Psoas muscle (tissue), 8 donors: ENCODE measurements around the gene DSC2. TPM values are rescaled to one million over a fixed set of nuclear protein-coding genes. Genes with fewer than 3 reads are reported as not detected.
"Not testable (repeated sequence)": the region's sequence is repeated elsewhere in the genome, so short reads cannot be mapped to it uniquely, and the experiment has no call there.

Experiments
- ATAC-seq, 4 donors: fragments of 200-7000 bp; cut with Tn5 transposase; one replicate each; pipeline ENCODE4 v1.9.1; 2020; ENCODE audit warnings: moderate library complexity in 3 of 4, mild to moderate bottlenecking in 2 of 4
- DNase-seq, 2 donors: peaks; one replicate each; pipeline ENCODE4 v3.0.0-alpha.2; 2020
- H3K27ac ChIP-seq: fragments of 200-600 bp; one replicate; pipeline ENCODE4 v1.8.0; 2022
- H3K27me3 ChIP-seq, 3 donors: fragments of 200-600 bp in 1 of 3; one replicate each; pipeline versions ENCODE4 v1.6.1 to v1.8.0; 2013 to 2022; ENCODE audit warnings: low read length in 2 of 3, mild to moderate bottlenecking in 2 of 3, moderate library complexity in 1 of 3; ENCODE audit not compliant: insufficient read depth in 3 of 3
- H3K36me3 ChIP-seq, 2 donors: fragments of 200-600 bp in 1 of 2; one replicate each; pipeline versions ENCODE4 v1.6.1 to v1.8.0; 2013 to 2022; ENCODE audit warnings: low read depth in 1 of 2, mild to moderate bottlenecking in 1 of 2, moderate library complexity in 1 of 2; ENCODE audit not compliant: insufficient read depth in 1 of 2
- H3K4me1 ChIP-seq: fragments of 200-600 bp; one replicate; pipeline ENCODE4 v1.8.0; 2022
- H3K4me3 ChIP-seq: fragments of 200-600 bp; one replicate; pipeline ENCODE4 v1.8.0; 2022; ENCODE audit warnings: mild to moderate bottlenecking
- H3K9me3 ChIP-seq: fragments of 200-600 bp; one replicate; pipeline ENCODE4 v1.8.0; 2022
- CTCF ChIP-seq: fragments of 200-600 bp; IDR thresholded peaks from one replicate; pipeline ENCODE4 v1.8.0; 2022; ENCODE audit warnings: antibody characterized with exemption
- whole genome bisulfite sequencing, 3 donors: extraction: QIAGEN DNeasy Blood & Tissue Kit; methylation state at CpG; one replicate each; pipeline versions ENCODE4 v1.1.6 to v1.1.7; 2013; 5-methylcytosine and 5-hydroxymethylcytosine counted together
- intact Hi-C, 2 donors: fragments of 100-400 bp; cut with DNase I; formaldehyde crosslinking; loops; one replicate each; pipeline versions ENCODE4 v1.11.0 to v1.14.2; 2022
- polyA plus RNA-seq, 3 donors: library from polyadenylated mRNA; stranded (reverse); fragments of 200-250 nt; gene quantifications; one replicate each; pipeline ENCODE4 v1.2.3, GENCODE V29; 2013
- total RNA-seq, 4 donors: library from RNA; stranded (reverse); fragmentation: NEBNext Ultra II Directional in 2 of 4; extraction: Animal tissue kit (Norgen Biotek cat#: 25700) in 2 of 4; gene quantifications; one replicate each; pipeline versions ENCODE4 v1.2.1 to v1.2.4, GENCODE V29; 2021 to 2023
- donor health status: healthy with polysubstance abuse.
- donor health status: DM: no; HTN: no; CAD: no; lungs with moderate emphysema.
- donor health status: Bipolar disorder and iron deficiency.
- donor health status: healthy.
- donor health status: DM: yes; HTN: yes; CAD: no.
- donor health status: DM: no; HTN: no; CAD: no.
- donor health status: DM: no; HTN: no; CAD: no.
- donor health status: DM: yes; HTN: yes; CAD: no.

The DSC2 gene
- total and polyA plus RNA-seq, 7 donors: 0.11 to 2.4 (median 0.66) TPM

GRCh38 chr18:31042084-31042405, 60.2 kb downstream of the DSC2 start:
- TF ChIP-seq CTCF: no peak
- H3K4me1 ChIP-seq: no peaks in the 10 kb centered on the region
- peak overlapping the region; percentile 35 for H3K4me3 ChIP-seq
- no peak overlapping the region for H3K27ac ChIP-seq
- WGBS, 3 donors: 0 to 5% (median 3%) methylated on average over 16 to 17 of the region's 17 CpGs
- ATAC-seq (no peak), DNase-seq (peak in 1 of 2 donors; percentile 26)
- peaks cover 0 to 51% (median 23%) of the 10 kb centered on the region in 3 donors for H3K27me3 ChIP-seq
- intact Hi-C loops: no loop called here
- H3K9me3 ChIP-seq: no peaks in the 10 kb centered on the region
- H3K36me3 ChIP-seq: no peaks in the 10 kb centered on the region

- Histone ChIP-seq H3K36me3 (no peaks in the 10 kb centered on the region), H3K27ac (no peak overlapping the region), H3K9me3 (no peaks in the 10 kb centered on the region), H3K27me3 (peaks cover 0 to 51% (median 23%) of the 10 kb centered on the region in 3 donors), H3K4me1 (no peaks in the 10 kb centered on the region), H3K4me3 (no peak overlapping the region)
- no peak for TF ChIP-seq CTCF
- intact Hi-C loops: no loop called here
- DNase-seq (peak in 1 of 2 donors; percentile 27), ATAC-seq (no peak)
- WGBS, 3 donors: 1 to 2% (median 1%) methylated on average over 52 of the region's 52 CpGs
These were observed 60.7 kb downstream of the DSC2 start for GRCh38 chr18:31041271-31042083.

- H3K27me3 ChIP-seq: peaks cover 0 to 51% (median 23%) of the 10 kb centered on the region in 3 donors
- no peak overlapping the region for H3K4me3 ChIP-seq
- no peaks in the 10 kb centered on the region for H3K9me3 ChIP-seq
- ATAC-seq (no peak), DNase-seq (no peak)
- intact Hi-C loops: no loop called here
- no peaks in the 10 kb centered on the region for H3K4me1 ChIP-seq
- no peaks in the 10 kb centered on the region for H3K36me3 ChIP-seq
- TF ChIP-seq CTCF: no peak
- H3K27ac ChIP-seq: no peak overlapping the region
- 8 to 11% (median 9%) methylated on average over 18 of the region's 18 CpGs for WGBS, 3 donors
These were observed 61.4 kb downstream of the DSC2 start for GRCh38 chr18:31040686-31041270.

GRCh38 chr18:31039426-31039825, 62.8 kb downstream of the DSC2 start:
- no peak for TF ChIP-seq CTCF
- ATAC-seq (no peak), DNase-seq (no peak)
- peaks cover 0 to 43% (median 23%) of the 10 kb centered on the region in 3 donors for H3K27me3 ChIP-seq
- H3K4me3 ChIP-seq: no peak overlapping the region
- intact Hi-C loops: no loop called here
- H3K9me3 ChIP-seq: no peaks in the 10 kb centered on the region
- WGBS, 3 donors: 59 to 68% (median 66%) methylated on average over 3 of the region's 3 CpGs
- H3K36me3 ChIP-seq: no peaks in the 10 kb centered on the region
- H3K4me1 ChIP-seq: no peaks in the 10 kb centered on the region
- no peak overlapping the region for H3K27ac ChIP-seq

- H3K4me3 ChIP-seq, H3K27ac ChIP-seq, DNase-seq, H3K4me1 ChIP-seq, H3K36me3 ChIP-seq, H3K9me3 ChIP-seq, ATAC-seq, intact Hi-C loops: not testable (repeated sequence)
- peaks cover 0 to 27% (median 14%) of the 10 kb centered on the region in 3 donors for H3K27me3 ChIP-seq
- WGBS, 3 donors: 86 to 90% (median 87%) methylated on average over 5 of the region's 5 CpGs
These were observed 64.5 kb downstream of the DSC2 start for GRCh38 chr18:31037686-31038085.
